ENCODE results near the gene BRD3OS.

- TF ChIP-seq CTCF (IDR thresholded peaks at IDR 0.05) = no peak
- no peak for TF ChIP-seq POLR2A (IDR thresholded peaks at IDR 0.05)
Observed at GRCh38 chr9:134048582-134048968, 23.3 kb downstream of the BRD3OS start.

All from esophagus squamous epithelium (tissue), 4 donors.